Osteoblast (primary cell): ENCODE data around the gene IL10RB. TPM values are rescaled to one million over a fixed set of nuclear protein-coding genes. Genes with fewer than 3 reads are reported as not detected.

ENCODE experiments used
- DNase-seq: peaks from one replicate; pipeline ENCODE4 v3.0.0; 2011; ENCODE audit warnings: low spot score, mixed read lengths; ENCODE audit not compliant: insufficient read length; ENCODE audit errors: missing footprints
- H2AFZ ChIP-seq: 2 replicates; pipeline ENCODE4 v1.6.0; 2011; ENCODE audit warnings: mild to moderate bottlenecking, low read length
- H3K27ac ChIP-seq: 2 replicates; pipeline ENCODE4 v1.5.1; 2011; ENCODE audit warnings: mild to moderate bottlenecking, low read depth, low read length, moderate library complexity
- H3K27me3 ChIP-seq: 2 replicates; pipeline ENCODE4 v1.6.0; 2012; ENCODE audit warnings: mild to moderate bottlenecking, control low read depth, inconsistent platforms, low read length, moderate library complexity; ENCODE audit not compliant: insufficient read depth
- H3K36me3 ChIP-seq: 2 replicates; pipeline ENCODE4 v1.5.1; 2011; ENCODE audit warnings: mild to moderate bottlenecking, low read length, control low read depth, moderate library complexity; ENCODE audit not compliant: insufficient read depth
- H3K4me1 ChIP-seq: 2 replicates; pipeline ENCODE4 v1.5.1; 2011; ENCODE audit warnings: mild to moderate bottlenecking, low read length, control low read depth, moderate library complexity; ENCODE audit not compliant: insufficient read depth
- H3K4me2 ChIP-seq: 2 replicates; pipeline ENCODE4 v1.6.0; 2011; ENCODE audit warnings: mild to moderate bottlenecking, low read length; ENCODE audit not compliant: insufficient read depth
- H3K4me3 ChIP-seq: fragments of 200-600 bp; sonication (generic); 3 replicates; pipeline ENCODE4 v1.5.1; 2012; ENCODE audit warnings: mild to moderate bottlenecking, low read length, inconsistent platforms; ENCODE audit not compliant: insufficient read depth
- H3K79me2 ChIP-seq: 2 replicates; pipeline ENCODE4 v1.6.0; 2012; ENCODE audit warnings: mild to moderate bottlenecking, low read length, control low read depth, inconsistent platforms; ENCODE audit not compliant: insufficient read depth
- H3K9me3 ChIP-seq: 2 replicates; pipeline ENCODE4 v1.5.1; 2011; ENCODE audit warnings: low read depth, low read length, control low read depth
- H4K20me1 ChIP-seq: 2 replicates; pipeline ENCODE4 v1.6.0; 2012; ENCODE audit warnings: mild to moderate bottlenecking, low read length, control low read depth; ENCODE audit not compliant: insufficient read depth
- CTCF ChIP-seq: IDR thresholded peaks from 2 replicates; pipeline ENCODE4 v1.5.1; 2011; ENCODE audit warnings: mild to moderate bottlenecking, low read depth, low read length, moderate library complexity; ENCODE audit errors: extremely low read depth
- total RNA-seq: library from RNA; depleted of rRNA; stranded (reverse); fragments of >200 nt; gene quantifications from 2 replicates; pipeline ENCODE4 v1.2.3, GENCODE V29; 2012

Gene IL10RB
- total RNA-seq, 1 donor = 44.9 TPM

- Histone ChIP-seq H4K20me1 (no peaks in the 10 kb centered on the region), H3K9me3 (no peaks in the 10 kb centered on the region), H3K79me2 (no peaks in the 10 kb centered on the region), H3K4me1 (no peaks in the 10 kb centered on the region), H3K36me3 (peaks cover 19% of the 10 kb centered on the region), H3K27ac (no peak overlapping the region), H3K4me3 (no peak overlapping the region), H3K4me2 (no peak overlapping the region), H3K27me3 (no peaks in the 10 kb centered on the region), H2AFZ (no peak overlapping the region)
- no peak for TF ChIP-seq CTCF
- DNase-seq = no peak
These were observed 30.0 kb downstream of the IL10RB start for GRCh38 chr21:33296156-33296555.

GRCh38 chr21:33299181-33299752 is 33.1 kb downstream of the IL10RB start:
- no peak for TF ChIP-seq CTCF
- no peaks in the 10 kb centered on the region for H3K9me3 ChIP-seq
- no peak for DNase-seq
- H3K4me1 ChIP-seq = no peaks in the 10 kb centered on the region
- H3K4me3 ChIP-seq = no peak overlapping the region
- H3K4me2 ChIP-seq = no peak overlapping the region
- peaks cover 10% of the 10 kb centered on the region for H3K36me3 ChIP-seq
- no peak overlapping the region for H2AFZ ChIP-seq
- H4K20me1 ChIP-seq = no peaks in the 10 kb centered on the region
- no peaks in the 10 kb centered on the region for H3K79me2 ChIP-seq
- H3K27me3 ChIP-seq = no peaks in the 10 kb centered on the region
- no peak overlapping the region for H3K27ac ChIP-seq

- Histone ChIP-seq H3K27ac (no peak overlapping the region), H3K27me3 (no peaks in the 10 kb centered on the region), H2AFZ (no peak overlapping the region), H3K4me2 (no peak overlapping the region), H4K20me1 (no peaks in the 10 kb centered on the region), H3K79me2 (no peaks in the 10 kb centered on the region), H3K36me3 (peaks cover 10% of the 10 kb centered on the region), H3K4me1 (no peaks in the 10 kb centered on the region), H3K4me3 (no peak overlapping the region), H3K9me3 (no peaks in the 10 kb centered on the region)
- no peak for DNase-seq
- no peak for TF ChIP-seq CTCF
These were observed 34.8 kb downstream of the IL10RB start for GRCh38 chr21:33300701-33301631.

GRCh38 chr21:33301632-33302002 is 35.5 kb downstream of the IL10RB start:
- TF ChIP-seq CTCF = no peak
- no peak for DNase-seq
- no peaks in the 10 kb centered on the region for H4K20me1 ChIP-seq
- H3K9me3 ChIP-seq = no peaks in the 10 kb centered on the region
- no peak overlapping the region for H2AFZ ChIP-seq
- H3K4me3 ChIP-seq = no peak overlapping the region
- H3K4me2 ChIP-seq = no peak overlapping the region
- peaks cover 4% of the 10 kb centered on the region for H3K36me3 ChIP-seq
- H3K27ac ChIP-seq = no peak overlapping the region
- no peaks in the 10 kb centered on the region for H3K27me3 ChIP-seq
- no peaks in the 10 kb centered on the region for H3K79me2 ChIP-seq
- H3K4me1 ChIP-seq = no peaks in the 10 kb centered on the region
